AG08395 (cell line): ENCODE data around the gene POP7.

Experiments
- DNase-seq: peaks from one replicate; pipeline ENCODE4 v3.0.0; 2012; ENCODE audit warnings: mixed read lengths, low spot score

The POP7 gene

DNA sequence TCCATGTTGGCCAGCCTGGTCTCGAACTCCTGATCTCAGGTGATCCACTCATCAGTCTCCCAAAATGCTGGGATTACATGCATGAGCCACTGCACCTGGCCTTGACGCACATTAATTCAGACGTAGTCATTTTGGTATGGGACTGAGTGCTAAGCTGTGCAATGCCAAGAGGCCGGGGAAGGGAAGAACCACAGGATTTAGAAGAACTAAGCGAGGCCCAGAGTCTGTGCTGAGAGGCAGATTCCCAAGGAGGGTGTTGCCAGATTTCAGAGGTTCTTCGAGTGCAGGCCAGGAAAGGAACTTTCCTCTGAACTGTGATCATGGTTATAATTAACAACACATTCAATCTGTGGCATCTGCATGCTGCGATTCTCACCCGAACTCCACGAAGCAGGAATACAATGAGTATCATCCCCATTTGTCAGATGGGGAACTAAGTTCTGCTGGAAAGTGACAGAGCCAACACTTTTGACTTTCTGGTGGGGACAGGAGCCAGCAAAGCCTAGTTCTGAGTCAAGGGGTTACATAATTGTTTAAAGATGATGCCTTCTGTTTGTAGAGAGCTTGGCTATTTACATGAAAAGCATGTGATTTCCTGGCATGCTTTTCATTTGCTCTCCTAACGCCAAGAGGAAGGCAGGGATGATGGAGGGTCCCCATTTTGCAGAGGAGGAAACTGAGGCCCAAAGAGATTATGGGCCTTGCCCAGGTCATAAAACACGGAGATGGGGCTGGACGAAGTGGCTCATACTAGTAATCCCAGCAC is 21.3 kb downstream of the POP7 start:
- DNase-seq: peak; percentile 93

DNA sequence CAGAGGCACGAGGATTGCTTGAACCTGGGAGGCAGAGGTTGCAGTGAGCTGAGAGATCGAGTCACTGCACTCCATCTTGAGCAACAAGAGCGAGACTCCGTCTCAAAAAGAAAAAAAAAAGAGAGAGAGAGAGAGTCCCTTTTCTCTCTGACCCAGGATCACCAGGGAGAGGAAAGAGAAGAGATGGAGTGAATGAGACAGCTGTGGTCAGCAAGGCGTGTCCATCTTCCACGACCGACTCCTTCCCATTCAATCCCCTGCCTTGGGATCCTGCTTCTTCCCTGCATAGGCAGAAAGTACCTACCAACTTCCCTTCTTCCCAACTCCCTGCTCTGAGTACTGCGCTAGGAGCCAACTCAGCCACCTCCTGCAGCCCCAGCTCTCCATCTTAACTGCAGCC is 22.3 kb downstream of the POP7 start:
- no peak for DNase-seq

DNA sequence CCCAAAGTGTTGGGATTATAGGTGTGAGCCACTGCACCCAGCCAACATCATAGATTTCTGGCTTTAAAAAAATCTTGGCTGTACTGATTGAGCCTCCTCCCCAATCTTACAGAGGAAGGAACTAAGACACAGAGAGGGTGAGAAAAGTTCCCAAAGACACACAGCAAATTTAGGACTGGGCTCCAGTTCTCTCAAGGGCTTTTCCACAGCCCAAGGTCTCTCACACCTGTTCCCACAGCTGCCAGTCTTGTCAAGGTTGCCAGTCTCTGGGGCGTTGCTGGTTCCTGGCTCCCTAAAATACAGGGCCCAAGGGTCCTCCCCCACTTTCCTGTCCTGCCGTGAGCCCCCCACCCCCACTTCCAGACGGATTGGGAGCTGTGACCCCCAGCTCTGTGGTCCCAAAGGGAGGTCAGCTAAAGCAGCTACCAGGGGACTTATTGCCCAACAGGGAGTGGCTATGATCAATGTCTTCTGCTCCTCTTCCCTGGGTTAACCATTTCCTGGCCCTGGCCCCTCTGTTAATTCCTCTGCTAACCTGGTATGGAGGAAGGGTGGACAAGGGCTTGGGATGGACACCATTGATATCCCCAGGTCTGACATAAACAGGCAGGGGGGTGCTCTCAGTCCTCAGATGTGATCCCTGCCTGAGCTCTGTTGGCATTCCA is 24.3 kb downstream of the POP7 start:
- no peak for DNase-seq

DNA sequence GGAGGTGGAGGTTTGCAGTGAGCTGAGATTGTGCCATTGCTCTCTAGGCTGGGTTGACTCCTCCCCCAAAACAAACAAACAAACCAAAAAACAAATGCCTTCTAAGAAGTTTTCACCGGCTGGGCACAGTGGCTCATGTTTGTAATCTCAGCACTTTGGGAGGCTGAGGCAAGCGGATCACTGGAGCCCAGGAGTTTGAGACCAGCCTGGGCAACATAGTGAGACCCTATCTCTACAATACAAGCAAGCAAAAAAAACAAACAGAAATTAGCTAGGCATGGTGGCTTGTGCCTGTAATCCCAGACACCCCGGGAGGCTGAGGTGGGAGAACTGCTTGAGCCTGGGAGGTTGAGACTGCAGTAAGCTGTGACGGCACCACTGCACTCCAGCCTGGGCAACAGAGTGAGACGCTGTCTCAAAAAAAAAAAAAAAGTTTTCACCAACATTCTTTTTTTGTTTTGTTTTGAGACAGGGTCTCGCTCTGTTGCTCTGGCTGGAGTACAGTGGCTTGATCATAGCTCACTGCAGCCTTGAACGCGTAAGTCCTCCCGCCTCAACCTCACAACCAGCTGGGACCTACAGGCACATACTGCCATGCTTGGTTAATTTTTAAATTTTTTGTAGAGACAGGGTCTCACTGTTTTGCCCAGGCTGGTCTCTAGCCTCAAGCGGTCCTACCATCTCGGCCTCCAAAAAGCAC is 26.2 kb downstream of the POP7 start:
- no peak for DNase-seq

DNA sequence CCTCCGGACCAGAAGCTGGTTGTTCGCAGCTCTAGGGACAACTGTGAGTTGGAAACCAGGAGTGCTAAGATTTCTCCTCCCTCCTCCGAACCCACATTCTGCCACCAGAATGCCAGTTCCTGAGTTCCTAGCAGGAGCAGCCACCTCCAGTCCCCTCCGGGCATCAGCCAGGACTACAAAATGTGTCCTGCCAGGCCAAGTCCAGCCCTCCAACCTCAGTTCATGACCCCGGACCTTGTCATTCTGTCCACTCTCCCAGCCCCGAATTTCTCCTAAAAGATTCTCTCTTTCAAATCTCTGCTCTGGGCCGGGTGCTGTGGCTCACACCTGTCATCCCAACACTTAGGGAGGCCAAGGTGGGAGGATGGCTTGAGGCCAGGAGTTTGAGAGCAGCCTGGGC is 29.8 kb downstream of the POP7 start:
- no peak for DNase-seq

DNA sequence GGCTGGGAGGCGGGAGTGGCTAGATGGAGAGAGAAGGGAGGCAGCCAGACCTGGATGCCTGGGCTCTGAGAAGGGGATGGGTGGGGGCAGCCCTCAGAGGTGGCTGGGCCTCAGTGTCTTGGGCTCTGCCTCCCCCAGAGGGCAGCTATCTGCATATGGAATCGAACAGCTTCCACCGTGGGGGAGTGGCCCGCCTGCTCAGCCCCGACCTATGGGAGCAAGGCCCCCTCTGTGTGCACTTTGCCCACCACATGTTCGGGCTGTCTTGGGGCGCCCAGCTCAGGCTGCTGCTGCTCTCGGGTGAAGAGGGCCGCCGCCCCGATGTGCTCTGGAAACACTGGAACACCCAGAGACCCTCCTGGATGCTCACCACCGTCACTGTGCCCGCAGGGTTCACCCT is 30.8 kb downstream of the POP7 start:
- DNase-seq: no peak

DNA sequence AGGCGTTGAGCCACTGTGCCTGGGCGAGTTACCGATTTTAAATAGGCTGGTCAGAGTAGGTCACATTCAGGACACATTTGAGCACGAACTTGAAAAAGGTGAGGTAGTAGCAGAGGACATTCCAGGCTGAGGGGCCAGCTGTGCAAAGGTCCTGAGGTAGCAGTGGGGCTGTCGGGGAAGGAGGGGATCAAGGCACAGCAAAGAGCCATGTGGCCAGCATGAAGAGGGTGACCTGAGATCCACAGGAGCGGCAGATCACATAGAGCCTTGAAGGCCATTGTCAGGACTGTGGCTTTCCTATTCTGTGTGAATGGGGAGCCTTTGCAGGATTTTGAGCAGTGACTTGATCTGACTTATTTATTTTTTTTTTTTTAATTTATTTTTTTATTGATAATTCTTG is 34.0 kb downstream of the POP7 start:
- no peak for DNase-seq

DNA sequence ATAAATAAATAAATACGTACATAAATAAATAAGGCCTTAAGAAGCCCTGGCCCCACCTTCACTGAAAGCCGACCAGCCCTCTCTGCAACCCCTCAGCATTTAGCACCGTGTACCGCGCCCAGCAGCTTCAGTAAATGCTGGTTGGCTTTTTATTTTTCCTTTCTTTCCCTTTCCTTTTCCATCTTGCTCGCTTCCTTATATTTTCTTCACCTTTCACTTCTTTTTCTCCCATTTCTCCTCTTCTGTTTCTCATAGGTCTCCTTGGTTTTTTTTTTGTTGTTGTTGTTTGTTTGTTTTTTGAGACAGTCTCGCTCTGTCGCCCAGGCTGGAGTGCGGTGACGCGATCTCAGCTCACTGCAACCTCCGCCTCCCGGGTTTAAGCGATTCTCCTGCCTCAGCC is 38.7 kb downstream of the POP7 start:
- no peak for DNase-seq

DNA sequence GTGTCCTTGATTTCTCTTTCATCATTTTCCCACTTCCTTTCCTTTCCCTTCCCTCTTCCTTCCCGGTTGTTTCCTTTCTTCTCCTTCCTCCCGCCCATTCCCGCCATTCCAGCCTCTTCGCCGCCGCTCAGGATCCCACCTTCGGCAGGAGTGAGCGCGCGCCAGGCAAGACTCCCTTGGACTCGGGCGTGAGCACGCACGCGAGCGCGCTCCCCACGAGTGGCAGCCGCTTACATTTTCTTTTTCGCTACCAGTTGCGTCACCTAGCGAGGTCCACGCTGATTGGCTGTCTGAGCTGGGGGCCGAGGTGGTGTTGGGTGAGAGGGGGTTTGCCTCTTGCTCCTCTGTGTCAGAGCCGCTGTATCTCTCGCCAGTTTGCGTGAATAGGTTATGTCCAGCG is 39.3 kb downstream of the POP7 start:
- peak; percentile 77 for DNase-seq

DNA sequence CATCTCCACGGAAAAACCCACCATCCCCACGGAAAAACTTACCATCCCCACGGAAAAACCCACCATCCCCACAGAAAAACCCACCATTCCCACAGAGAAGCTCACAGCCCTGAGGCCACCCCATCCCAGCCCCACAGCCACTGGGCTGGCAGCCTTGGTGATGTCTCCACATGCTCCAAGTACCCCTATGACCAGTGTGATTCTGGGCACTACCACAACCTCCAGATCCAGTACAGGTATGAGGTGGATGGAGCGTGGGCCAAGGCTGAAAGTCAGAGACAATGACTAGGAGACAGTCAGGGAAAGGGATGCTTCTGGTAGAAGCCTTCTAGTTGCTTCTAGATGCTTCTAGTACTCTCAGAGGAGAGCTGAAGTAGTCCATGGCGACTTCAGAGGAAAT is 47.1 kb downstream of the POP7 start:
- DNase-seq: no peak

DNA sequence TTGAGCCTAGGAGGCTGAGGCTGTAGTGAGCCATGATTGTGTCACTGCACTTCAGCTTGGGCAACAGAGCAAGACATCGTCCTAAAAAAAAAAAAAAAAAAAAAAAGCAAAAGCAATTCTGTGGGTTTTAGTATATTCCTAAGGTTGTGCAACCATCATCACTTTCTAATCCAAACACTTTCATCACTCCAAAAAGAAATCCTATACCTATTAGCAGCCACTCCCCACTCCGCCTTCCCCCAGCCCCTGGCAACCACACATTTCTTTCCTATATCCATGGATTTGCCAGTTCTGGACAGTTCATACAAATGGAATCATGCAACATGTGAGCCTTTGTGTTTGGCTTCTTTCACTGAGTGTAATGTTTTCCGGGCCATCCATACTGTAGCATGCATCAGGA is 47.8 kb downstream of the POP7 start:
- no peak for DNase-seq
